ENCODE results near the gene C17orf78. TPM values are rescaled to one million over a fixed set of nuclear protein-coding genes. Genes with fewer than 3 reads are reported as not detected.
A peak's percentile ranks its signal among the peaks of the same experiment; 100 is the strongest.
"Not testable (repeated sequence)": the region's sequence is repeated elsewhere in the genome, so short reads cannot be mapped to it uniquely, and the experiment has no call there.

C17orf78 gene
- total RNA-seq, 1 experiment from 2014 or later, result not detected

DNA sequence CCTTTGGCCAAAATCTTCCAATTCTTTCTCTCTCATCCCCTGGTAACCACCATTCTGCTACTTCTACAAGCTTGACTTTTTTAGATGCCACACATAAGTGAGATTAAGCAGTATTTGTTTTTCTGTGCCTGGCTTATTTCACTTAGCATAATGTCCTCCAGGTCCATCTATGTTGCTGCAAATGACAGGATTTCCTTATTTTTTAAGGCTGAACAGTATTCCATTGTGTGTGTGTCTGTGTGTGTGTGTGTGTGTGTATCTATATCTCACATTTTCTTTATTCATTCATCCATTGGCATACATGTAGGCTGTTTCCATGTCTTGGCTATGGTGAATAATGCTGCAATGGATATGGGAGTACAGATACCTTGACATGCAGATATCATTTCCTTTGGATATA, 24.7 kb downstream of the C17orf78 start:
- no peaks in the 10 kb centered on the region for H3K36me3 ChIP-seq (ENCODE audit: control insufficient read depth in 1 of 2, insufficient read depth in 2 of 2, low read length in 2 of 2)
- no TSS peak for BruUV-seq (replicated peaks)
- no peak overlapping the region for H3K4me2 ChIP-seq (ENCODE audit: low read length)
- intact Hi-C loops (cut with micrococcal nuclease), result no loop called here
- ChIA-PET RAD21 (ENCODE audit: low non-redundant PET in 1 of 2, low total read pairs in 2 of 2, uncharacterized antibody in 2 of 2, unreplicated experiment in 2 of 2) (no interaction called here), POLR2A (interaction anchor here (1.0 kb wide), 1 partner anchor 27 kb away, joined by 3 read pairs; no protein-coding TSS in a partner anchor), CTCF (interaction anchor here (1.4 kb wide), 1 partner anchor 27 kb away, joined by 7 read pairs; no protein-coding TSS in a partner anchor)
- DNase-seq (ENCODE audit: low read depth, low spot score) (no peak), ATAC-seq (no peak)
- H3K9me3 ChIP-seq (ENCODE audit: control insufficient read depth in 1 of 2, insufficient read depth in 1 of 2, low read depth in 1 of 2, low read length in 2 of 2), result no peaks in the 10 kb centered on the region
- H3K27ac ChIP-seq (ENCODE audit: low read depth, low read length), result no peak overlapping the region
- no peak overlapping the region for H3K4me3 ChIP-seq (replicated peaks in 1 of 2; ENCODE audit: low read depth in 1 of 2, low read length in 2 of 2)
- H3K79me2 ChIP-seq (ENCODE audit: insufficient read depth, low read length), result peaks cover 8% of the 10 kb centered on the region
- H3K27me3 ChIP-seq (ENCODE audit: insufficient read depth, low read length), result no peaks in the 10 kb centered on the region
- H3K9me2 ChIP-seq (ENCODE audit: insufficient read depth), result no peaks in the 10 kb centered on the region
- H3K9ac ChIP-seq (ENCODE audit: low read length), result no peak overlapping the region
- TF ChIP-seq ELF1 (IDR thresholded peaks at IDR 0.05; ENCODE audit: borderline replicate concordance, low read depth) (no peak), YY1 (IDR thresholded peaks at IDR 0.05; ENCODE audit: extremely low read depth, insufficient replicate concordance, low read depth, low read length) (no peak), SP1 (IDR thresholded peaks at IDR 0.05; ENCODE audit: low read depth) (no peak), SIN3A (IDR thresholded peaks at IDR 0.05; ENCODE audit: low read depth) (no peak), EZH2 (IDR thresholded peaks at IDR 0.05) (no peak), EGR1 (IDR thresholded peaks at IDR 0.05; ENCODE audit: low read depth) (no peak), ZFX (IDR thresholded peaks at IDR 0.05) (no peak), RAD21 (IDR thresholded peaks at IDR 0.05; ENCODE audit: low read depth) (no peak), TCF7L2 (IDR thresholded peaks at IDR 0.05; ENCODE audit: borderline replicate concordance, extremely low read depth, insufficient read depth, insufficient read length) (no peak), POLR2AphosphoS5 (IDR thresholded peaks at IDR 0.05; ENCODE audit: low read depth, low read length) (no peak), EZH2phosphoT487 (IDR thresholded peaks at IDR 0.05; ENCODE audit: borderline replicate concordance) (no peak), SRF (IDR thresholded peaks at IDR 0.05; ENCODE audit: low read depth) (no peak), JUND (IDR thresholded peaks at IDR 0.05) (no peak), CBX3 (IDR thresholded peaks at IDR 0.05; ENCODE audit: low read depth) (no peak), ZNF274 (IDR thresholded peaks at IDR 0.05; ENCODE audit: low read depth, low read length) (no peak), POLR2A (IDR thresholded peaks at IDR 0.05; ENCODE audit: borderline replicate concordance, extremely low read depth, insufficient read depth, insufficient read length) (no peak)
- TF ChIP-seq, protein P1, sequence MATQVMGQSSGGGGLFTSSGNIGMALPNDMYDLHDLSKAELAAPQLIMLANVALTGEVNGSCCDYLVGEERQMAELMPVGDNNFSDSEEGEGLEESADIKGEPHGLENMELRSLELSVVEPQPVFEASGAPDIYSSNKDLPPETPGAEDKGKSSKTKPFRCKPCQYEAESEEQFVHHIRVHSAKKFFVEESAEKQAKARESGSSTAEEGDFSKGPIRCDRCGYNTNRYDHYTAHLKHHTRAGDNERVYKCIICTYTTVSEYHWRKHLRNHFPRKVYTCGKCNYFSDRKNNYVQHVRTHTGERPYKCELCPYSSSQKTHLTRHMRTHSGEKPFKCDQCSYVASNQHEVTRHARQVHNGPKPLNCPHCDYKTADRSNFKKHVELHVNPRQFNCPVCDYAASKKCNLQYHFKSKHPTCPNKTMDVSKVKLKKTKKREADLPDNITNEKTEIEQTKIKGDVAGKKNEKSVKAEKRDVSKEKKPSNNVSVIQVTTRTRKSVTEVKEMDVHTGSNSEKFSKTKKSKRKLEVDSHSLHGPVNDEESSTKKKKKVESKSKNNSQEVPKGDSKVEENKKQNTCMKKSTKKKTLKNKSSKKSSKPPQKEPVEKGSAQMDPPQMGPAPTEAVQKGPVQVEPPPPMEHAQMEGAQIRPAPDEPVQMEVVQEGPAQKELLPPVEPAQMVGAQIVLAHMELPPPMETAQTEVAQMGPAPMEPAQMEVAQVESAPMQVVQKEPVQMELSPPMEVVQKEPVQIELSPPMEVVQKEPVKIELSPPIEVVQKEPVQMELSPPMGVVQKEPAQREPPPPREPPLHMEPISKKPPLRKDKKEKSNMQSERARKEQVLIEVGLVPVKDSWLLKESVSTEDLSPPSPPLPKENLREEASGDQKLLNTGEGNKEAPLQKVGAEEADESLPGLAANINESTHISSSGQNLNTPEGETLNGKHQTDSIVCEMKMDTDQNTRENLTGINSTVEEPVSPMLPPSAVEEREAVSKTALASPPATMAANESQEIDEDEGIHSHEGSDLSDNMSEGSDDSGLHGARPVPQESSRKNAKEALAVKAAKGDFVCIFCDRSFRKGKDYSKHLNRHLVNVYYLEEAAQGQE (IDR thresholded peaks at IDR 0.05; ENCODE audit: low read depth), result no peak
- TF ChIP-seq, protein P2, sequence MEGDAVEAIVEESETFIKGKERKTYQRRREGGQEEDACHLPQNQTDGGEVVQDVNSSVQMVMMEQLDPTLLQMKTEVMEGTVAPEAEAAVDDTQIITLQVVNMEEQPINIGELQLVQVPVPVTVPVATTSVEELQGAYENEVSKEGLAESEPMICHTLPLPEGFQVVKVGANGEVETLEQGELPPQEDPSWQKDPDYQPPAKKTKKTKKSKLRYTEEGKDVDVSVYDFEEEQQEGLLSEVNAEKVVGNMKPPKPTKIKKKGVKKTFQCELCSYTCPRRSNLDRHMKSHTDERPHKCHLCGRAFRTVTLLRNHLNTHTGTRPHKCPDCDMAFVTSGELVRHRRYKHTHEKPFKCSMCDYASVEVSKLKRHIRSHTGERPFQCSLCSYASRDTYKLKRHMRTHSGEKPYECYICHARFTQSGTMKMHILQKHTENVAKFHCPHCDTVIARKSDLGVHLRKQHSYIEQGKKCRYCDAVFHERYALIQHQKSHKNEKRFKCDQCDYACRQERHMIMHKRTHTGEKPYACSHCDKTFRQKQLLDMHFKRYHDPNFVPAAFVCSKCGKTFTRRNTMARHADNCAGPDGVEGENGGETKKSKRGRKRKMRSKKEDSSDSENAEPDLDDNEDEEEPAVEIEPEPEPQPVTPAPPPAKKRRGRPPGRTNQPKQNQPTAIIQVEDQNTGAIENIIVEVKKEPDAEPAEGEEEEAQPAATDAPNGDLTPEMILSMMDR (IDR thresholded peaks at IDR 0.05 in 2 of 3, conservative IDR thresholded peaks at IDR 0.05 in 1 of 3; ENCODE audit: borderline replicate concordance in 1 of 3, insufficient read depth in 1 of 3, low read depth in 2 of 3, low read length in 2 of 3), result no peak
- no peaks in the 10 kb centered on the region for H4K20me1 ChIP-seq (ENCODE audit: insufficient read depth)
- H2AFZ ChIP-seq (ENCODE audit: low read depth, low read length, poor library complexity, severe bottlenecking), result no peak overlapping the region
- peaks cover 13 to 26% of the 10 kb centered on the region in 2 experiments for H3K4me1 ChIP-seq (ENCODE audit: control insufficient read depth in 1 of 2, insufficient read depth in 2 of 2, low read length in 2 of 2)

DNA sequence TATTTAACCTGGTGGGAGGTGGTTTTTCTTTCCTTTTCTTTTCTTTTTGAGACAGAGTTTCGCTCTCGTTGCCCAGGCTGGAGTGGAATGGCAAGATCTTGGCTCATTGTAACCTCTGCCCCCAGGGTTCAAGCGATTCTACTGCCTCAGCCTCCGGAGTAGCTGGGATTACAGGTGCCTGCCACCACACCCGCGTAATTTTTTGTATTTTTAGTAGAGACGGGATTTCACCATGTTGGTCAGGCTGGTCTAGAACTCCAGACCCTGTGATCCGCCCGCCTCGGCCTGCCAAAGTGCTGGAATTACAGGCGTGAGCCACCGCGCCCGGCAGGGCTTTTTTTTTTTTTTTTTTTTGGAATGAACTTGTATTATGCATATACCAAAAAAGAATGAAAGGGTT, 29.7 kb downstream of the C17orf78 start:
- Histone ChIP-seq H3K9ac (ENCODE audit: low read length) (peak overlapping the region; percentile 77), H3K27ac (ENCODE audit: low read depth, low read length) (peak overlapping the region; percentile 97; the same call in 1 of the 2 replicates), H3K4me3 (replicated peaks in 1 of 2; ENCODE audit: low read depth in 1 of 2, low read length in 2 of 2) (peak overlapping the region; percentile 76 to 89), H3K4me2 (ENCODE audit: low read length) (peak overlapping the region; percentile 91), H3K79me2 (ENCODE audit: insufficient read depth, low read length) (peaks cover 45% of the 10 kb centered on the region), H3K4me1 (ENCODE audit: control insufficient read depth in 1 of 2, insufficient read depth in 2 of 2, low read length in 2 of 2) (peaks cover 10 to 30% of the 10 kb centered on the region in 2 experiments)
- H3K36me3 ChIP-seq (ENCODE audit: control insufficient read depth in 1 of 2, insufficient read depth in 2 of 2, low read length in 2 of 2); H3K9me3 ChIP-seq (ENCODE audit: control insufficient read depth in 1 of 2, insufficient read depth in 1 of 2, low read depth in 1 of 2, low read length in 2 of 2); H3K9me2 ChIP-seq (ENCODE audit: insufficient read depth); DNase-seq (ENCODE audit: low read depth, low spot score); RAD21 ChIA-PET (ENCODE audit: low non-redundant PET in 1 of 2, low total read pairs in 2 of 2, uncharacterized antibody in 2 of 2, unreplicated experiment in 2 of 2); H2AFZ ChIP-seq (ENCODE audit: low read depth, low read length, poor library complexity, severe bottlenecking); H3K27me3 ChIP-seq (ENCODE audit: insufficient read depth, low read length); ATAC-seq; intact Hi-C loops (cut with micrococcal nuclease); H4K20me1 ChIP-seq (ENCODE audit: insufficient read depth); POLR2A ChIA-PET; CTCF ChIA-PET; BruUV-seq (replicated peaks): not testable (repeated sequence)

Measured in HCT116 (cell line).